ENCODE results near the gene ADGRD1. TPM values are rescaled to one million over a fixed set of nuclear protein-coding genes. Genes with fewer than 3 reads are reported as not detected.
A peak's percentile ranks its signal among the peaks of the same experiment; 100 is the strongest.

The ADGRD1 gene
- total and polyA plus RNA-seq, 2 of the 8 experiments (the other 6 are each of a cell fraction or from before 2014, with no cell fraction given): 0.36 to 0.48 TPM

DNA sequence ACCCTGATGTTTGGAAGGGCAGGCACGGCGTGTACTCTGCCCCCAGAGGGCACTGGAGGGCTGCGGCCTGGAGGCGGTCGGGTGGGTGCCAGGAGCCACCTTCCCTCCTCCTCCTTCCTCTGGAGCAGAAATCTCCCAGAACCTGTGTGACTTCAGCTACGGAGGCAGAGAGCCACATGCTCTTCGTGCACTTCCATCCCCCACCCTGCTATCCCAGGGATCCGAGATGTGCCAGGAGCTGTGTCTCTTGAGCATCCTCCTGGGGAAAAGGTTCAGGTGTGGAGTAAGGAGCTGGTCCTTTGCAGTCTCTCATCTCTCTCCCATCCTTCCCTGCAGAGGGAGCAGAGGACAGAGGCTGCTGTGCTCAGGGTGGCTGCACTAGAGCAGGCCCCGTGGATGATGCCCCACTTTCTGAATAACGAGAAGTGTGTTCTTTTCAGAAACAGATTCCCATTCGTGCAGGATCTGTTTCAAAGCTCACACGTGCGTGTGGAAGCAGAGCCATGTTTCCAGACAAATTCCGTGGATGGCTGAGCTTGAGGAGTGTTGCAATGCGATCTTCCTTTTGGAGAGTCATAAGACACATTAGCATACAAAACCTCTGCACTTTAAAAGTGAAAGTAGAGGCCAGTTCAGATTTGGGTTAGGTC lies 162.9 kb downstream of the ADGRD1 start (continued):
- TF ChIP-seq CTCF (IDR thresholded peaks at IDR 0.05; ENCODE audit: control extremely low read depth in 1 of 3, insufficient read depth in 1 of 3, low read depth in 1 of 3, low read length in 3 of 3): peak; percentile 81 to 91 (median 87)
- no peak for TF ChIP-seq NANOG (IDR thresholded peaks at IDR 0.05; ENCODE audit: insufficient read depth, low read depth, low read length, poor library complexity, severe bottlenecking)

Data from H1 (cell line).